HG02970 (cell line): ENCODE results near the gene SYCN.

Experiments used
- ATAC-seq: cut with Tn5 transposase; IDR thresholded peaks from one replicate; pipeline ENCODE4 v1.9.1; 2021; ENCODE audit warnings: mild to moderate bottlenecking, moderate library complexity, moderate number of reproducible peaks; ENCODE audit not compliant: unreplicated experiment, low FRiP score

Gene SYCN

DNA sequence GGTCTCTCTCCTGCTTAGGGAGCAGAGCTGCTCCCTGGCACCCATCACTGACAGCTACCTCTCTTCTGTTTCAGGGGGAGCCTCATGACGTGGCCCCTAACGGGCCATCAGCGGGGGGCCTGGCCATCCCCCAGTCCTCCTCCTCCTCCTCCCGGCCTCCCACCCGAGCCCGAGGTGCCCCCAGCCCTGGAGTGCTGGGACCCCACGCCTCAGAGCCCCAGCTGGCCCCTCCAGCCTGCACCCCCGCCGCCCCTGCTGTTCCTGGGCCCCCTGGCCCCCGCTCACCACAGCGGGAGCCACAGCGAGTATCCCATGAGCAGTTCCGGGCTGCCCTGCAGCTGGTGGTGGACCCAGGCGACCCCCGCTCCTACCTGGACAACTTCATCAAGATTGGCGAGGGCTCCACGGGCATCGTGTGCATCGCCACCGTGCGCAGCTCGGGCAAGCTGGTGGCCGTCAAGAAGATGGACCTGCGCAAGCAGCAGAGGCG is 30.5 kb downstream of the SYCN start:
- ATAC-seq = no peak

DNA sequence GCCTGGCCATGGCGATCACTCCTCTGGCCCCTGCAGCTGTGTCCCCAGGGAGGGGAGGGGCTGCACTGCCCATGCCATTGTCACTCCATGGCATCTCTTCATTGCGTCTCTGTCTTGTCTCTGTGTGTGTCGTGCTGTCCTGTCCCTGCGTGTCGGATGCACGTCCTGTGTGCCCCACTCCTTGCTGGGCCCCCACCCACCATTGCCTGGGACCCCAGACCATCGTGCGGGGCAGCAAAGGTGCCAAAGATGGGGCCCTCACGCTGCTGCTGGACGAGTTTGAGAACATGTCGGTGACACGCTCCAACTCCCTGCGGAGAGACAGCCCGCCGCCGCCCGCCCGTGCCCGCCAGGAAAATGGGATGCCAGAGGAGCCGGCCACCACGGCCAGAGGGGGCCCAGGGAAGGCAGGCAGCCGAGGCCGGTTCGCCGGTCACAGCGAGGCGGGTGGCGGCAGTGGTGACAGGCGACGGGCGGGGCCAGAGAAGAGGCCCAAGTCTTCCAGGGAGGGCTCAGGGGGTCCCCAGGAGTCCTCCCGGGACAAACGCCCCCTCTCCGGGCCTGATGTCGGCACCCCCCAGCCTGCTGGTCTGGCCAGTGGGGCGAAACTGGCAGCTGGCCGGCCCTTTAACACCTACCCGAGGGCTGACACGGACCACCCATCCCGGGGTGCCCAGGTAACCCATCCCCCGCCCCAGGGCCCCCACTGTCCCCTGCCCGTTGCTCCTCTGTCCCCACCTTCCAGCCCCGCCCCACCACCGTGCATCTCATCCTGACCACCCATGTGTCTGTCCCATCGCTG is 31.2 kb downstream of the SYCN start:
- no peak for ATAC-seq

- no peak for ATAC-seq
These were observed 32.3 kb downstream of the SYCN start for GRCh38 chr19:39171479-39172465.

DNA sequence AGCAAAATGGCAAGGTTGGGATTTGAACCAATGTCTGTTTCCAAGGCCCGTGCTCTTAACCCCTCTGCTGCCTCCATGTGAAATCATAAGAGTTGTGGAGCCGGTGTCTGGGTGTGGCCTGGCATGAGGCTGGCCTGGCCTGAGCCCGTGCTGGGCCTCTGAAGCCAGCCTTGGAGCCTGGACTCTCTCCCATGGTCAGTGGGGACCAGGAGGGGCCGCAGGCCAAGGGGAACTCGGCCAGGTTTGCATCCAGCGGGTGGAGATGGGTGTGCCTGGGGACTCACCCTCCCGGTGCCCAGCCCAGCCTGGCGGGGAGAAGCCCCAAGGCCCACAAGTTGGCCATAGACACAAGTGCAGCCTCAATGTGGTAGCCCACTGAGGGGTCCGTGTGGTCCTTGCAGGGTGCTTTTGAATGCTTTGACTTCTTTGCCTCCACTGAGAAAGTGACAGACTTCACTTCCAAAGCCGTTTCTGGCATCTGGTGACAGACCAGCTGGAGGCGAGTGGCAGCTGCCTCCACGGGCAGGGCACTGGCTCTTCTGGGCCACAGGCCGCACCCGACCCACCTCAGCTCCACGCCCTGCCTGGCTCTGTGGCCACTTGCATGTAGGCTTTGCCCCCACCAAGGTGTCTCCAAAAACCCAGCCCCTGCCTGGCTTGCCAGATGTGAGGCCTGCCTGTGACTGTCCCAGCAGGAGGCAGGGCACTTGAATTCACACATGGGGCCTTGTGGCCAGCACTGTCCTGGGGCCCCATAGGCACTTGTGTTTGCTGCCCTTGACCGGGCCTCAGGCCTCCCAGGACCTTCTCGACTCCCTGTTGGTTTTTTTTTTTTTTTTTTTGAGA is 33.5 kb downstream of the SYCN start:
- ATAC-seq = no peak

GRCh38 chr19:39169143-39169810 is 34.8 kb downstream of the SYCN start:
- ATAC-seq = no peak

GRCh38 chr19:39168258-39169142 is 35.6 kb downstream of the SYCN start:
- ATAC-seq = no peak

GRCh38 chr19:39167461-39168257 is 36.4 kb downstream of the SYCN start:
- ATAC-seq = no peak

- no peak for ATAC-seq
These were observed 37.3 kb downstream of the SYCN start for GRCh38 chr19:39166571-39167391.

DNA sequence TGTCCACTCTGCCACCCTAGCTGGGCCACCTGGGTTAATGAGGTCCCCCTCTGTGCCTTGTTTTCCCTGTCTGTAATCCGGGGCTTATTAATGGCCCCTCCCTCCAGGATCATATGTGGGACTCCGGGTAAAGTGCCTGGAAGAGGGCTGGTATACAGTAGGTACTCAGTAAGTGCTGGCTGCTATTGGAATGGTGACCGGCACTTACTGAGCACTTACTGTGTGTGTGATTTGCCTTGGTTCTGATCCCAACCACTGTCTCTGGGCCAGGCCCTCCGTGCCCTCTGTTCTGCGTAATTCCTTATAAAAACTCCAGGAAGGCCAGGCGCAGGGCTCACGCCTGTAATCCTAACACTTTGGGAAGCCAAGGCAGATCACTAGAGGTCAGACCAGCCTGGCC is 38.2 kb downstream of the SYCN start:
- ATAC-seq = no peak

GRCh38 chr19:39164289-39164688 is 39.8 kb downstream of the SYCN start:
- ATAC-seq = no peak

- no peak for ATAC-seq
These were observed 40.4 kb downstream of the SYCN start for GRCh38 chr19:39163621-39164020.

DNA sequence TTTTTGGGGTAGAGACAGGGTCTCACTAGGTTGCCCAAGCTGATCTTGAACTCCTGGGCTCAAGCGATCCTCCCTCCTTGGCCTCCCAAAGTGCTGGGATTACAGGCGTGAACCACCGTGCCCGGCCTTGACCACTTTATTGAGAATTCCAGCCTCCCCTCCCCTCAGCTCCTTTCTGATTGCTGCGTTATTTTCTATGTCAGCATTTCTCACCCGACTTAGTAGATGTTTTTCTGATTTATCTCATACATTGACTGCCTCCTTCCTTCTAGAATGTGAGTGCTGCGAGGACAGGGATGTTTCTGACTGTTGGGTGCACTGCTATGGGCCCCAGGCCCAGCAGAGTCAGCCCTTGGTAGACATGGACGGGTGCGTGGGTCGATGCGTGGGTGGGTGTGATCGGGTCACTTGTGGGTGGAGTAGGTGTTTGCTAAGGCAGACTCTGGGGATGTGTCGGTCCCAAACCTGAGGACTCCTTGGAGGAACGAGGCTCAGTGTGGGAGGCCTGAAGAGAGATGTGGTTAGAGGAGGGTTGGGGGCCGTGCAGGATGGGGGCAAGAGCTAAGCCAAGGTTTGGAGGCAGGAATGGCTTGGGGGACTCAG is 41.5 kb downstream of the SYCN start:
- no peak for ATAC-seq

DNA sequence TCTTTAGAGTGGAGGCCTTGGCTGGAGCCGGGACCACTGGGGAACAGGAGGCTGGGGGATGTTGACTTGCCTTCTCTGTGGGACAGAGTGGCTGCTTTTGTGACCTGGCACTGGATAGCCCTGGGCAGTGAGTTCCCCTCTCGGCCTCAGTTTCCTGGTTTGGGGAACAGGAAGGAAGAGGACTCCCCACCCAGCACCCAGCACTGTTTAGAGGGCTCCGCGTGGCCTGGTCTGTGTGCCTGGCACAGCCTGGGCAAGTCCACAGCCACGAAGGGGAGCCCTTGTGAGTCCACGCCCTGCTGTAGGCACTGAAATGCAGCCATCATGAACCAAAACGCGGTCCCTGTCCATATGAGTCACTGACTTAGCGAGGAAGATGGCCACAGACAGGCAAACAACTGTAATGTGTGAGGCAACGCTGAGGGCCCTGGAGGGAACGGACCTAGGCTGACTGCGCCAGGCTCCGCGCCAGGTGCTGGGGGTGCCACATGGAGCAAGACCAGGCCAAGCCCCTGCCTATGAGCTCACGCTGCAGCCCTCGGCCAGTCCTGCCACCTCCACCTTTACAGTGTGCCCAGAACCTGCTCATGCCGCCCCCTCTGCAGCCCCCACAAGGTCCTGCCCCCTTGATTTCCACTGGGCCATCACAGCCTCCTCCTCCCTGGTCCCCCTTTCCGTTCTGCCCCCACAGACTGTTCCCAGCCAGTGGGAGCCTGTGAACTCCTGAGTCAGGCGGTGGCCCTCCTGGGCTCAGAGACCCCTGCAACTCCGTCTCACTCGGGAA is 43.0 kb downstream of the SYCN start:
- no peak for ATAC-seq

- ATAC-seq = no peak
These were observed 43.6 kb downstream of the SYCN start for GRCh38 chr19:39160523-39160861.

GRCh38 chr19:39158646-39159260 is 45.3 kb downstream of the SYCN start:
- ATAC-seq = no peak

DNA sequence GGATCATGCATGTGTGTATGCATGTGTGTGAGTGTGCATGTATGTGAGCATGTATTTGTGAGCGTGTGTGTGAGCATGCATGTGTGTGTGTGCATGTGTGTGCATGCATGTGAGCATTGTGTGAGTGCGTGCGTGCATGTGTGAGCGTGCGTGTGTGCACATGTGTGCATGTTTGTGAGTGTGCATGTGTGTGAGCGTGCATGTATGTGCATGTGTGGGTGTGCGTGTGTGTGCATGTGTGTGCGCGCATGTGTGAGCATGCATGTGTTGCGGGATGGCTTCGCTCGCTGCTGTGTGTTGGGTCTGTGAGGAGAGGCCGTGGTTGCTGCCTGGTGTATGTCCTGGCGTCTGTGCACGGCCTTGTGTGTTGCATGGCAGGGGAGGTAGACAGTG is 46.1 kb downstream of the SYCN start:
- ATAC-seq = no peak
